ENCODE data around the gene GJB2.
A peak's percentile ranks its signal among the peaks of the same experiment; 100 is the strongest.

GJB2 gene

DNA sequence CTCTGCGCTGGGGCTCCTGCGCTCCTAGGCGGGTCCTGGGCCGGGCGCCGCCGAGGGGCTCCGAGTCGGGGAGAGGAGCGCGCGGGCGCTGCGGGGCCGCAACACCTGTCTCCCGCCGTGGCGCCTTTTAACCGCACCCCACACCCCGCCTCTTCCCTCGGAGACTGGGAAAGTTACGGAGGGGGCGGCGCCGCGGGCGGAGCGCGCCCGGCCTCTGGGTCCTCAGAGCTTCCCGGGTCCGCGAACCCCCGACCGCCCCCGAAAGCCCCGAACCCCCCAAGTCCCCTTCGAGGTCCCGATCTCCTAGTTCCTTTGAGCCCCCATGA lies at the start of gene GJB2:
Gene GJB2, minus strand, starts transcription at position 103 of the 326 bp plus-strand sequence. CDS start 3,357 bp downstream, outside the sequence.
- in situ Hi-C loops (cut with MboI; ENCODE audit: low sequenced_read_pairs), result loop anchor here (25.0 kb wide), 1 partner anchor 645 kb away; no protein-coding TSS in a partner anchor
- DNase-seq (ENCODE audit: low spot score in 2 of 2), result peak; percentile 11 to 63
- H3K4me1 ChIP-seq, result no peaks in the 10 kb centered on the region; the same call in none of the 2 replicates
- peaks cover 41% of the 10 kb centered on the region for H3K27me3 ChIP-seq (ENCODE audit: low read depth)
- no peaks in the 10 kb centered on the region for H3K36me3 ChIP-seq (replicated peaks)
- no peaks in the 10 kb centered on the region for H3K9me3 ChIP-seq
- H3K4me3 ChIP-seq, result peak within 1 kb of the TSS; percentile 37

- Histone ChIP-seq H3K9me3 (no peaks in the 10 kb centered on the region), H3K4me1 (no peaks in the 10 kb centered on the region), H3K4me3 (no peak overlapping the region), H3K36me3 (replicated peaks) (no peaks in the 10 kb centered on the region), H3K27me3 (ENCODE audit: low read depth) (no peaks in the 10 kb centered on the region)
- in situ Hi-C loops (cut with MboI; ENCODE audit: low sequenced_read_pairs), result no loop called here
- DNase-seq (ENCODE audit: low spot score in 2 of 2), result no peak
Observed at GRCh38 chr13:20241593-20241992, 48.9 kb upstream of the GJB2 start.

- no peak for DNase-seq (ENCODE audit: low spot score in 2 of 2)
- no peaks in the 10 kb centered on the region for H3K27me3 ChIP-seq (ENCODE audit: low read depth)
- no peak overlapping the region for H3K4me3 ChIP-seq
- H3K36me3 ChIP-seq (replicated peaks), result no peaks in the 10 kb centered on the region
- H3K9me3 ChIP-seq, result no peaks in the 10 kb centered on the region
- H3K4me1 ChIP-seq, result no peaks in the 10 kb centered on the region
- in situ Hi-C loops (cut with MboI; ENCODE audit: low sequenced_read_pairs), result no loop called here
Observed at GRCh38 chr13:20239748-20240147, 47.0 kb upstream of the GJB2 start.

- Histone ChIP-seq H3K4me3 (peak overlapping the region; percentile 28), H3K36me3 (replicated peaks) (no peaks in the 10 kb centered on the region), H3K4me1 (no peaks in the 10 kb centered on the region), H3K9me3 (no peaks in the 10 kb centered on the region), H3K27me3 (ENCODE audit: low read depth) (peaks cover 16% of the 10 kb centered on the region)
- no peak for DNase-seq (ENCODE audit: low spot score in 2 of 2)
- in situ Hi-C loops (cut with MboI; ENCODE audit: low sequenced_read_pairs), result no loop called here
Observed at GRCh38 chr13:20232556-20233277, 40.0 kb upstream of the GJB2 start.

DNA sequence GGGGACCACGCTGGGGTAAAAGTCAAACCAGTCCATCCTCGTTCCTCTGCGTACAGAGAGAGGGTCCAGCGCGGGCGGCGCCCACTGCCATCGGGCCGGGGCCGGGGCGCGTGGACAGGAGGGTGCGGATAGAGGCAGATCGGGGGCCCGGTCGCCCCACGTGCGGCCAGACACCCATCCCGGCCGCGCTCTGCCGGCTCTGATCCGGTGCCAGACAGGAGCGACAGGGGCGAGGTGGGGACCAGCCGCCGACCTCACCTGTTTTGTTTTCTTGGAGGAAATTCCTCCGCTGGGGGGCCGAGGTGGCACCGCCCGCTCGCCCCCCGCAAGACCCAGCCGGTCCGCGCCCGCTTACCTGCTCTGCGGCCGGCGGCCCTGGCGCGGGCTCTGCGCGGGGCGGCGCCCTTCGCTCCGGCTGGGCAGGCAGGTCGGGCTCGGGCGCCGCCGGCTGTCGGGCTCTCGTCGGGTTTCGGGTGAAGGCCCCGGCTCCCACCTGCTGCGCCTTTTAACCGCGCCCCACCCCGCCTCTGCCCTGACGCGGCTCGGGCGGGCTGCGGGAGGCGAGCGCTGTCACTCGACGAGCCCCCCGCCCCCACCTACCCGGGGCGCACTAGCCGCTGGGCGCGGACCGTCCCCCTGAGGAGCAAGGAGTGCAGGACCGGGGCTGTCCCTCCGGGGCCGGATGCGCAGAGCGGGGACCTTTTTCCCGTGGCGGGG lies 39.3 kb upstream of the GJB2 start, which contains the start of gene GJB6:
Gene GJB6, minus strand, starts transcription at position 481 of the 717 bp plus-strand sequence. CDS start 8,839 bp downstream, outside the sequence.
- peaks cover 16% of the 10 kb centered on the region for H3K27me3 ChIP-seq (ENCODE audit: low read depth)
- H3K4me1 ChIP-seq, result no peaks in the 10 kb centered on the region
- peak within 1 kb of the TSS; percentile 28 for H3K4me3 ChIP-seq
- in situ Hi-C loops (cut with MboI; ENCODE audit: low sequenced_read_pairs), result no loop called here
- H3K36me3 ChIP-seq (replicated peaks), result no peaks in the 10 kb centered on the region
- peak; percentile 13 to 62 for DNase-seq (ENCODE audit: low spot score in 2 of 2)
- no peaks in the 10 kb centered on the region for H3K9me3 ChIP-seq

- no peaks in the 10 kb centered on the region for H3K9me3 ChIP-seq
- peak overlapping the region; percentile 28 for H3K4me3 ChIP-seq
- no peaks in the 10 kb centered on the region for H3K4me1 ChIP-seq
- H3K36me3 ChIP-seq (replicated peaks), result no peaks in the 10 kb centered on the region
- H3K27me3 ChIP-seq (ENCODE audit: low read depth), result peaks cover 16% of the 10 kb centered on the region
- no peak for DNase-seq (ENCODE audit: low spot score in 2 of 2)
- in situ Hi-C loops (cut with MboI; ENCODE audit: low sequenced_read_pairs), result no loop called here
Observed at GRCh38 chr13:20230913-20231838, 38.4 kb upstream of the GJB2 start.

DNA sequence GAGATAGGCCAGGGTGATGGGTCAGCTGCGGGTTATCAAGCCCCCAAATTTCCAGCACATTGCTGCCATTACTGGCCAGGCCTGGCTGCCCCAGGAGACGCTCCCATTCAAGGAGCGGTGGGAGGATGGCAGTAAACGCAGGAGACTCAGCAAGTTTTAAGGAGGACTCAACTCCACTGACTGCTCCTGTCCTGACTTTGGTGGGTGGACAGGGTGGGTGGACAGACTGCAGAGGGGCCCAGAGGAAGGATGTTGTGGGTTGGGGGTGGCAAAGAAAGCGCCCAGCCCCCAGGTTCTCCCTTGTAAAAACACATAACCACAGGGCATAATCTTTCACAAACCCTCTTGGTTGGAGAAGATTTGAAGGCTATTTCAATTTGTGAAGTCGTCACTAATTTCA lies 35.0 kb upstream of the GJB2 start:
- Histone ChIP-seq H3K36me3 (replicated peaks) (no peaks in the 10 kb centered on the region), H3K9me3 (no peaks in the 10 kb centered on the region), H3K4me3 (no peak overlapping the region), H3K4me1 (no peaks in the 10 kb centered on the region), H3K27me3 (ENCODE audit: low read depth) (peaks cover 11% of the 10 kb centered on the region)
- DNase-seq (ENCODE audit: low spot score in 2 of 2), result no peak
- in situ Hi-C loops (cut with MboI; ENCODE audit: low sequenced_read_pairs), result no loop called here

DNA sequence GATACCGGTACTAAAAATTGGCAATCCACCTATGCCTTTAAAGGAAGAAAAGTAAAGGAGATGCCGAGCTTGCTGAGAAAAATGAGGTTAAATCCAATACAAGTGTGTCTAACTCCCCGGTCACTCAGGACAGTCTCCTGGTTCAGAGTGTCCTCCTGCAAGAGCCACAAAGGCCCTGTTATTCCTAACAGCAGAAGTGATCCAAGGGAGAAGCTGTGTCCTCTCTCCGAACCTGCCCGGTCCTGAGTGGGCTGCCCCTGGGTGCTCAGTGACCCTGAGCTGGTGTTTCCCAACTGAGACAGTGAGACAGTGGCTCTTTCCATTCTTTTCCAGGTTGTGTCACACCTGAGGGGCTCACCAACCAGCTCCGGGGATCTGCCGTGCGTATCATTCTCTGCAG lies 34.5 kb upstream of the GJB2 start:
- Histone ChIP-seq H3K4me3 (no peak overlapping the region), H3K36me3 (replicated peaks) (no peaks in the 10 kb centered on the region), H3K27me3 (ENCODE audit: low read depth) (peaks cover 7% of the 10 kb centered on the region), H3K9me3 (no peaks in the 10 kb centered on the region), H3K4me1 (no peaks in the 10 kb centered on the region)
- in situ Hi-C loops (cut with MboI; ENCODE audit: low sequenced_read_pairs), result no loop called here
- no peak for DNase-seq (ENCODE audit: low spot score in 2 of 2)

GRCh38 chr13:20222553-20222952 lies 29.8 kb upstream of the GJB2 start:
- Histone ChIP-seq H3K36me3 (replicated peaks) (no peaks in the 10 kb centered on the region), H3K9me3 (no peaks in the 10 kb centered on the region), H3K4me3 (no peak overlapping the region), H3K4me1 (no peaks in the 10 kb centered on the region), H3K27me3 (ENCODE audit: low read depth) (0 out of 2 replicates have a peak, but pooled peaks cover under 1% of the 10 kb centered on the region)
- DNase-seq (ENCODE audit: low spot score in 2 of 2), result no peak
- in situ Hi-C loops (cut with MboI; ENCODE audit: low sequenced_read_pairs), result no loop called here

DNA sequence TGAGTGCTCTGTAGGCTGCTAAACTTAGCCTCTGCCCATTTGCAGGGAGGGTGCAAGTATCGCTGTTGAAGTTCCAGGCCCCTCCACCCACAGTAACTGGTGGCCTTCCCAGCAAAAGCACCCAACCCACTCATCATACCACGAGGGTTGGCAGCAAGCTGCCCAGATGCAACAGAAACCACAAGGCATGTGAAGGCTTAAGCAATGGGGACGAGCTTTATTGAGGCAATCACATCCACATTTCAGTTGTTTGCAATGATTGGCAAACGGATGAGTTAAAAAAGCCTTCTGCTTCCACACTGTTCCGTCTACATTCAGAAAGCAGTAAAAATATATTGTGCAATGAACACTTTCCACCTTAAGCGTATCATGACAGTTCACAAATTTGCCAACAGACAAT lies 29.0 kb upstream of the GJB2 start:
- in situ Hi-C loops (cut with MboI; ENCODE audit: low sequenced_read_pairs), result no loop called here

DNA sequence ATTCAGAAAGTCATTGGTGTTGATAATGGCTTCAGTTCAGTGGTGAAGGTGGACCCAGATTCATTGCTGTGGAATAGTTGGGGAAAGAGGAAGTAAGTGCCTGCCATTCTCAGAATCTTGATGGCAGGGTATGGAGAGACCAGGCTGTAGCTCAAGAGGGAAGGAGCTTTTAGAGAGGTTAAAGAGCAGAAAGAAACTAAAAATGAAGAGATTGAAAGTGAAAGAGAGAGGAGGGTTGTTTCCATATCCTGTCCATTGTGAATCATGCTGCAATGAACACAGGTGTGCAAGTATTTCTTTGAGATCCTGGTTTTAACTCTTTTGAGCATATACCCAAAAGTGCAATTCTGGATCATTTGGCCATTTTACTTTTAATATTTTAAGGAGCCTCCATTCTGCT lies 26.8 kb upstream of the GJB2 start:
- in situ Hi-C loops (cut with MboI; ENCODE audit: low sequenced_read_pairs), result no loop called here
- Histone ChIP-seq H3K36me3 (replicated peaks) (no peaks in the 10 kb centered on the region), H3K4me1 (no peaks in the 10 kb centered on the region), H3K27me3 (ENCODE audit: low read depth) (peaks cover 7% of the 10 kb centered on the region), H3K4me3 (no peak overlapping the region), H3K9me3 (no peaks in the 10 kb centered on the region)
- DNase-seq (ENCODE audit: low spot score in 2 of 2), result no peak

More for the DNA sequence above, 29.0 kb upstream of the GJB2 start:
- no peaks in the 10 kb centered on the region for H3K9me3 ChIP-seq
- H3K27me3 ChIP-seq (ENCODE audit: low read depth), result 0 out of 2 replicates have a peak, but pooled peaks cover 7% of the 10 kb centered on the region
- H3K4me3 ChIP-seq, result no peak overlapping the region
- no peaks in the 10 kb centered on the region for H3K36me3 ChIP-seq (replicated peaks)
- H3K4me1 ChIP-seq, result no peaks in the 10 kb centered on the region
- no peak for DNase-seq (ENCODE audit: low spot score in 2 of 2)

DNA sequence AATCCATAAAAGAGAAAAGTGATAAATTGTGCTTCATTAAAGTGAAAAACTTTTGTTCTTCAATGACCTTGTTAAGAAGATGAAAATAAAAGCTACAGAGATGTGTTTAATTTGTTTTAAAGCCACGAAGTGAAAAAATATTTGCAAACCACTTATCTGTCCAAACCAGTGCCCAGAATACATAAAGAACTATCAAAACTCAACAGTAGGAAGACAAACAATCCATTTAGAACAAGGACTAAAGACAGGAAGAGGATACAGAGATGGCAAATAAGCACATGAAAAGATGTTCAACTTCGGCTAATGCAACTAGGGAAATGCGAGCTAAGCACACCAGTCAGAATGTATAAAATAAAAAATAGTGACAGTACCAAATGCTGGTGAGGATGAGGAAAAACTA lies 24.4 kb upstream of the GJB2 start:
- DNase-seq (ENCODE audit: low spot score in 2 of 2), result no peak
- H3K9me3 ChIP-seq, result no peaks in the 10 kb centered on the region
- H3K36me3 ChIP-seq (replicated peaks), result no peaks in the 10 kb centered on the region
- peaks cover 9% of the 10 kb centered on the region for H3K27me3 ChIP-seq (ENCODE audit: low read depth)
- no peaks in the 10 kb centered on the region for H3K4me1 ChIP-seq
- no peak overlapping the region for H3K4me3 ChIP-seq
- in situ Hi-C loops (cut with MboI; ENCODE audit: low sequenced_read_pairs), result no loop called here

GRCh38 chr13:20209948-20210347 lies 17.2 kb upstream of the GJB2 start:
- Histone ChIP-seq H3K36me3 (replicated peaks) (no peaks in the 10 kb centered on the region), H3K9me3 (no peaks in the 10 kb centered on the region), H3K27me3 (ENCODE audit: low read depth) (peaks cover 2% of the 10 kb centered on the region; the same call in 1 of the 2 replicates), H3K4me1 (no peaks in the 10 kb centered on the region), H3K4me3 (no peak overlapping the region)
- DNase-seq (ENCODE audit: low spot score in 2 of 2), result no peak
- in situ Hi-C loops (cut with MboI; ENCODE audit: low sequenced_read_pairs), result no loop called here

Measured in HAP-1 (cell line).